Activated T-cell treated with anti-CD3 and anti-CD28 coated beads for 24 hours (primary cell): Measurements from ENCODE around the gene ZNF417.
"Not testable (repeated sequence)": the region's sequence is repeated elsewhere in the genome, so short reads cannot be mapped to it uniquely, and the experiment has no call there.

ENCODE experiments used
- DNase-seq: peaks from one replicate; pipeline ENCODE4 v3.0.0-alpha.2; 2020; ENCODE audit warnings: low read depth

Gene ZNF417

DNA sequence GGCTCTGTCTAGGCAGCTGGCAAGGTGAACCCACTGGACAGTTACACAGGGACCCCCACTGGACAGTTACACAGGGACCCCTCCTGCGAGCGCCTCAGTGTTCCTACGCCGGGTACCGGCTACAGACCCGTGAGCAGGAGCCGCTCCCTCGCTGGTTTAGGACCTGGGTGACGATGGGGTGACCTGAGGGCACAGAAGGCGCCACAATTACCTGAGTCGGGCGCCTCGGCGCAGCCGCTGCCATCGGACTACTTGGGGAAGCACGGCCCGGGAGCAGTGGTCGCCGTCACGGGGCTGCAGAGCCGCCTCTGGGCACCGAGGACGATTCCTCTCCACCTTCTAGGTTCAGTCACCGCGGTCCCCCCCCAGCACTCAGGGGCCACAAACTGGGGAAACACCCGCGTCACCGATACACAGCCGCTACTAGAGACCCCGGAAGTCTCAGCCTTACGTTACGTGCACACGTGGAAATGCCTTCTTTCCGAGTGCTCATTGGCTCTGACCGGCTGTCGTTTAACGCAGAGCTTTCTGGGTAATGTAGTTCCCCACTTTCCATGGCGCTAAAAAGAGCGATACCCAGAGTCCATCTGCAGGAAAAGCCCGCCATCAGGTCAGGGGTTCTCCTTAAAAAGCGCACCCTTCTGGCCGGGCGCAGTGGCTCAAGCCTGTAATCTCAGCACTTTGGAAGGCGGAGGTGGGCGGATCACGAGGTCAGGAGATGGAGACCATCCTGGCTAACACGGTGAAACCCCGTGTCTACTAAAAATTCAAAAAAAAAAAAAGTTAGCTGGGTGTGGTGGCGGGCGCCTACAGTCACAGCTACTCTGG lies at the start of gene ZNF417:
ZNF417 (minus strand) TSS at position 425 of the 828 bp plus-strand sequence; CDS start at position 244, 181 bp downstream.
- DNase-seq, result peak; percentile 79

DNA sequence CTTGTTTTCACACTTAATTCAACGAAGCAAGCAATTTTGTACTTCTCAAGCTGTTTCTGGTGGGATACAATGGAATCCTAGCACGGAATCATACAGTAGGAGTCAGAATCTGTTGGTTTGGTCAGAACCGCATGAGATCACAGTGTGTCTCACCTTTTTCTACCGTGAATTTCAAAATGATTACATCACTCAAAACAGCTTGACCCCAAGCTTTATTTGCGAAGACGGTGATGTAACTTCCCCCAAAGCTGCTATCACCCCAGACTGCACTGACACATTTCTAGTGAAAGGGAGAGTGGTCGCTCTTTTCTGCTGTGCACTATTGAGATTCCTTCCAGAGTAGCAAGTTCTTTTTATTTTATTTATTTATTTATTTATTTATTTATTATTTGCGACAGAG lies 48.4 kb upstream of the ZNF417 start:
- no peak for DNase-seq

- DNase-seq, result no peak
These were observed 45.4 kb upstream of the ZNF417 start for GRCh38 chr19:57961785-57962184.

GRCh38 chr19:57954996-57955395 lies 38.6 kb upstream of the ZNF417 start:
- no peak for DNase-seq

GRCh38 chr19:57949702-57950101 lies 33.3 kb upstream of the ZNF417 start:
- no peak for DNase-seq

DNA sequence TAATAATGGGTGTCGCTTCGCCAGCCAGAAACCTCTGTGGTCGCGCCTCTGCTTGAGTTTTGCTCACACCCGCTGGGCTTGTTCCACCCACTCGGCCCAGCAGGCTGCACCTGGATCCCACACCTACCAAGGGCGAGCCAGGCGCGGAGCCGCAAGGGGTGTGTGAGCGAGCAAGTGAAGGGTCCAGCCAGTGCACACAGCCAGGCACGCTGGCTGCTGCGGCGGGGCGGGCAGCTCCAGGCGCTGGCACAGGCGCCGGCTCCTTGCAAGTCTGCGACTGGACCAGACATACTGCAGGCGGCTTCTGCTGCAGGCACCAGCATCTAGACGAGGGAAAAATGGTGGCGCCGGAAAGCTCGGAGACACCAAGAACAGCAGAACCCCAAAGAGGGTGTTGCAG lies 32.9 kb upstream of the ZNF417 start:
- no peak for DNase-seq

- peak; percentile 92 for DNase-seq
These were observed 31.2 kb upstream of the ZNF417 start, which contains the start of gene ZNF256 for GRCh38 chr19:57947419-57948134. ZNF256 (minus strand) TSS chr19:57947706; CDS start chr19:57947474, 232 bp downstream.

DNA sequence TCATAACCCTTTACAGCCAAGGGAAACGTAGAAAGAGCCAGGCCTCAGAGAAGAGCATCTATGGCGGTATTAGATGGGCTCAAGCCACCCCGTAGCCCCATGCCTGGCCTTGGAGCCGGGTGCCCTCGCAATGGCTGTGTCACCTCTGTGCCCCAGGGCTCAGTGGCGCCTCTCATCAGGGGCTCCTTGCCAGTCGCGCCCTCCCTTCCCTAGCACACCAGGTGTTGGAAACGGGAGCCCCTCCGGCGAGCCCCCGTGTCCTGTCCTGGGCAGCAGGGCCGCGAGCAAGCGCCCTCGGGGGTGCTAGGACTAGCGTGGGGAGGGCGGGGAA lies 30.7 kb upstream of the ZNF417 start:
- DNase-seq, result no peak

DNA sequence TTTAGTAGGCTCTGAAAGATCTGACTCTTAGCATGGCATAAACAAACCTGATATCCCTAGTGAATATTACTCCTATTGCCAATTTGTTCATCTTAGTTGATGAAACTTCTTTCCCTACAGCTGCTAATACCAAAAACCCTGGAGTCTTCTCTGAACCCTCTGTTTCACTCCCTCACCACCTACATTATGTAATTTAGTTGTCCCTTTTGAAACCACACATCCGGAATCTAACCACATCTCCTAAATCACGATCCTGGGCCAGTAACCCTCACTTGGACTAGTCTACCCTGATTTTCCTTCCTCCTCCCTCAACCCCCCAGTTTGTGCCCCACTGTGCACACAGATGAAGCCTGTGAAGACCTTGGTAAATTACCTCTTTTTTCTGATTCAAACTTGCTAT lies 29.9 kb upstream of the ZNF417 start:
- no peak for DNase-seq

GRCh38 chr19:57941593-57941992 lies 25.2 kb upstream of the ZNF417 start:
- no peak for DNase-seq

DNA sequence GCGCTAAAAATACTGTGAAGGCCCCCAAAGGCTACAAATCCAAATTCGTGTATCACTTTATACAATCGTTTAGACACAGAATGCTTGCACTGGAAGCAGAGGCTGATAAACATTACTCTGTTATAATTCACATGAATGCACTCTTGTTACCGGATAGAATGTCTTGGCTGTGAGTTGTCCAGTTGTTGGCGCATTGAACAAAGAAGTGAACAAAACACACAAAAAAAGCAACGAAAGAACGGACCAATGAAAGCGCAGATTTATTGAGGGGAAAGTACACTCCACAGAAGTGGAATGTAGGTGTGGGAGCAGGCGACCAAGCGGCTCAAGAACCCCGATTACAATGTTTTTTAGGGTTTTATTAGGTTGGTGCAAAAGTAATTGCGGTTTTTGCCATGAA lies 19.3 kb upstream of the ZNF417 start:
- no peak for DNase-seq

- peak; percentile 23 for DNase-seq
These were observed 18.7 kb upstream of the ZNF417 start, which contains the start of gene ZNF418 for GRCh38 chr19:57934820-57935665. ZNF418 (minus strand) TSS chr19:57935402; CDS start chr19:57933822, 1,580 bp downstream.

GRCh38 chr19:57927587-57927986 lies 11.2 kb upstream of the ZNF417 start:
- no peak for DNase-seq

GRCh38 chr19:57914531-57914930 lies 1.9 kb downstream of the ZNF417 start:
- no peak for DNase-seq

GRCh38 chr19:57907394-57907793 lies 9.0 kb downstream of the ZNF417 start:
- no peak for DNase-seq

GRCh38 chr19:57905258-57905657 lies 11.1 kb downstream of the ZNF417 start:
- DNase-seq, result no peak

GRCh38 chr19:57903618-57904184 lies 12.7 kb downstream of the ZNF417 start:
- DNase-seq, result no peak

GRCh38 chr19:57900311-57900710 lies 16.1 kb downstream of the ZNF417 start:
- no peak for DNase-seq

DNA sequence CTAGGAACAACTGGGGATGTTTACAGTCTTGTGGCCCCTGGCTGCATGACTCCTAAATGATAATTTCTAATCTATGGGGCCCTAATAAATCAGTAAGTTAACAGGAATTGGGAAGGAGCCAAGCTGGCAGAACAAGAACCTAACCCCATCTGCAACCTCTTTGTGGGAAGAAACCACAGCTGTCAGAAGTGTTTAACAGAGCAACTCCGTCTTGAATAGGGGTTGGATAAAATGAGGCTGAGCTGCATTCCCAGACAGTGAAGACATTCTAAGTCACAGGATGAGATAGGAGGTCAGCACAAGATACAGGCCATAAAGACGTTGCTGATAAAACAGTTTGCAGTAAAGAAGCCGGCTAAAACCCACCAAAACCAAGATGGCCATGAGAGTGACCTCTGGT lies 25.7 kb downstream of the ZNF417 start:
- not testable (repeated sequence) for DNase-seq

DNA sequence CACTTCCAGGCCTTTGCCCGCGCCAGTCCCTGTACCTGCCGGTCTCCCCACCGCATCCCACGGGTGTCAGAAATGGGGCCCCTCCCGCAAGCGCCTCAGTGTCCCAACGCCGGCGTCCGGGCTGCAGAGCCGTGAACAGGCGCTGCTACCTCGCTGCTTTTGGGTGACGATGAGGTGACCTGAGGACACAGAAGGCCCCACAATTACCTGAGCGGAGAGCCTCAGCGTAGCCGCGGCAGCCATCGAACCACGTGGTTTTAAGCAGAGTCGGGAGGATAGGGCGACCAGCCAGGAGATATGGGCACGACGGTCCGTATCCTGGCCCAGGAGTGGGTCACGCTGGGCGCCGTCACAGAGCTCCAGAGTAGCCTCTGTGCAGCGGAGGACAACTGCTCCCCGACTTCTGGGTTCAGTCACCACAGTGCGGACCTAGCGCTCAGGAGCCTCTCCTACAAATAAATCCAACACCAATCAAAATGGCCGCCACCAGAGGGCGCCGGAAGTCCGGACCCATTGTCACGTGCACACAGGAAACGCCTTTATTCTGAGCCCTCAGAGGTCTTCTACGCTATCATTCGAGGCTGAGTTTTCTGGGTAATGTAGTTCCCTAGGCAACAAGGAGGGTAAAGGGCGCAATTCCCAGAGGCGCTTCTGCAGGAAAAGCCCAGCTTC lies 27.7 kb downstream of the ZNF417 start, which contains the start of gene ZNF814:
ZNF814 (minus strand) TSS at position 478 of the 672 bp plus-strand sequence; CDS start at position 243, 235 bp downstream.
- DNase-seq, result peak; percentile 78

DNA sequence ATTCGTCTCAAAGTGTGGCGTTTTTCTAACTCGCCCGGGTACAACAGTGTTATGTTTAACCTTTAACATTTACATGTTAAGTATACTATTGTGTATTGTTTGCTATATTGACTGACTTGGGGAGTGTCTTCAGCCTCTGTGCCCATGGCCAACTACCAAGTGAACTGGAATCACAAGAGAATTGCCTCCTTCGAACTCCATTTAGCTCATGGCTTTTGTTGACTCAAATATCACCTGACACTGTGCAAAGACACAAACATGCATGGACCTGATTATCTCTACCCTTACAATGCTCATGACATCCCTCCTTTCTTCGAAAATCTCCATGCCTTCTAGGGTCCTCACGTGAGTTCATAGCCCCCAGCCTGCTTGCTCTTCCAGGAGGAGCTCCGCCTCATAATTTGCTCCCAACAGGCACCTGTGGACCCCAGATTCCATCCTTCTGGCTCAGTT lies 28.3 kb downstream of the ZNF417 start:
- DNase-seq, result no peak
